ENCODE results near the gene DLX2. TPM values are rescaled to one million over a fixed set of nuclear protein-coding genes. Genes with fewer than 3 reads are reported as not detected.

Gene DLX2
- total and polyA plus RNA-seq, 9 donors, result 0.12 TPM; not detected in 8

GRCh38 chr2:172050479-172051125 is 52.1 kb downstream of the DLX2 start:
- intact Hi-C loops (cut with DNase I), result no loop called here
- Histone ChIP-seq H3K9me3 (no peaks in the 10 kb centered on the region), H3K4me1 (ENCODE audit: insufficient read depth) (peaks cover 4% of the 10 kb centered on the region), H3K36me3 (no peaks in the 10 kb centered on the region), H3K27ac (no peak overlapping the region), H3K4me3 (no peak overlapping the region), H3K27me3 (no peaks in the 10 kb centered on the region)
- WGBS, 3 donors, result 73% methylated on average over 1 of the region's 1 CpG
- DNase-seq, result no peak
- TF ChIP-seq CTCF (IDR thresholded peaks at IDR 0.05) (no peak), POLR2A (IDR thresholded peaks at IDR 0.05) (no peak), EP300 (IDR thresholded peaks at IDR 0.05) (no peak)

- H3K4me1 ChIP-seq (ENCODE audit: insufficient read depth), result peaks cover 4% of the 10 kb centered on the region
- intact Hi-C loops (cut with DNase I), result no loop called here
- no peaks in the 10 kb centered on the region for H3K9me3 ChIP-seq
- 92 to 98% (median 96%) methylated on average over 2 of the region's 2 CpGs for WGBS, 3 donors
- no peak overlapping the region for H3K4me3 ChIP-seq
- no peak overlapping the region for H3K27ac ChIP-seq
- DNase-seq, result no peak
- H3K36me3 ChIP-seq, result no peaks in the 10 kb centered on the region
- no peaks in the 10 kb centered on the region for H3K27me3 ChIP-seq
- no peak for TF ChIP-seq POLR2A (IDR thresholded peaks at IDR 0.05)
Measured at GRCh38 chr2:172049567-172050120, 53.1 kb downstream of the DLX2 start.

Other genes starting within 250 kb of the DLX2 start
- gene SLC25A12, start 208.7 kb downstream of the DLX2 start, total RNA-seq, result 10 to 100 TPM; 15.6 to 34.1 (median 23.6) TPM
- 10 to 100 TPM; 18.5 to 21.6 TPM for gene SLC25A12, start 208.7 kb downstream of the DLX2 start, polyA plus RNA-seq
- gene HAT1, start 180.4 kb downstream of the DLX2 start, total RNA-seq, result 10 to 100 TPM; 22.7 to 46.1 (median 35.2) TPM
- 10 to 100 TPM; 30.1 to 31.4 TPM for gene HAT1, start 180.4 kb downstream of the DLX2 start, polyA plus RNA-seq
- gene METAP1D, start 102.9 kb downstream of the DLX2 start, total RNA-seq, result 10 to 100 TPM in 5 of 7 donors, 1 to 10 TPM in 2; 8.5 to 14.3 (median 11.2) TPM
- 1 to 10 TPM; 7.0 to 9.8 TPM for gene METAP1D, start 102.9 kb downstream of the DLX2 start, polyA plus RNA-seq
- under 1 TPM in 2 of 7 donors, not detected in 5; 0.15 to 0.20 TPM for gene DLX1, start 17.4 kb downstream of the DLX2 start, total RNA-seq
- gene DLX1, start 17.4 kb downstream of the DLX2 start, polyA plus RNA-seq, result under 1 TPM; 0.07 to 0.18 TPM